Pulmonary artery endothelial cell (primary cell): ENCODE measurements around the gene SMIM41. TPM values are rescaled to one million over a fixed set of nuclear protein-coding genes. Genes with fewer than 3 reads are reported as not detected.
"Not testable (repeated sequence)": the region's sequence is repeated elsewhere in the genome, so short reads cannot be mapped to it uniquely, and the experiment has no call there.

Experiments
- DNase-seq: peaks from one replicate; pipeline ENCODE4 v3.0.0-alpha.2; 2011; ENCODE audit warnings: low read depth, low spot score
- total RNA-seq: library from RNA; depleted of rRNA; stranded (reverse); fragments of >200 nt; gene quantifications from 2 replicates; pipeline ENCODE4 v1.2.3, GENCODE V29; 2014

Gene SMIM41
- total RNA-seq, 1 donor from 2014 or later: 0.07 TPM

GRCh38 chr12:52084491-52085231, 5.2 kb downstream of the SMIM41 start:
- no peak for DNase-seq

DNA sequence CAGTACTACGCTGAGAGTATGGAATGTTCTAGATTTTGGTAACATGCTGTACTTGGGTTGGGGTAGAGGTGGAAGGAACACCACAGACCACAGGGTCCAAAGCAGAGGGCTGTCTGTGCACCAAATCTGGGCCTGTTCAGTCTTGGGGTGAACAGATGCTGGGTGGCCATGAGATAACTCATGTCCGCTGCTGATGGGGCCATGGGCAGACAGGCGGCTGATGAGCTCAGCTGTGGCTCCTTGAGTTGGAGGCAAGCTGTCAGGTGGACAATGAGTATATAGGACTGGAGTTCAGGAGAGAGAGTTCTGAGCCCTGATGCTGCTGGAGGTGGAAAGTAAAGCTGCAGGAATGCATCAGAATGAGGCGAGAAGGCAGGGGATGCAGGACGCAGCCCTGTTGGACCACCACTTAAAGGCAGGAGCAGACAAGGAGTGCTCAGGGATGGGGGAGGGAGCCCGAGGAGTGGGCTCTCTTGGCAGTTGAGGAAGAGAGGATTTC, 6.2 kb downstream of the SMIM41 start:
- DNase-seq: no peak

DNA sequence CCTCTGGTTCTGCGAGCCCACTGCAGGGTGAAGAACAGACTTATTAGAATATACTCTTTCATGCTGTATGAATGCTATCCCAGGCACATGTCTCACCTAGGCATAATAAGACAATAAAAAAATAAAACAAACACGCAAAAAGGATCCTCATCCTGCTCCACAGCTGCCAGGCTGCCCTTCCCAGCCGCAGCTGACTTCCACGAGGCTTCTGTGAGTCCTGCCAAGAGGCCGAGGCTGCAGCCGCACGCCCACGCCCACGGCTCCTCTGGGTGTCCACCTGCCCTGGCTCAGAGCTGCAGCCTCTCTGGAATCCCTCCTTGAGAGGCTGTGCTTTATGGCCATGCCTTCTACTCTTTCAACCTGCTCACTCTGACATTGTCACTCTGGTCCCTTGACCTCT, 6.9 kb downstream of the SMIM41 start:
- DNase-seq: no peak

- DNase-seq: no peak
Observed at GRCh38 chr12:52086944-52087835, 7.7 kb downstream of the SMIM41 start.

GRCh38 chr12:52087961-52088820, 8.7 kb downstream of the SMIM41 start:
- DNase-seq: no peak

DNA sequence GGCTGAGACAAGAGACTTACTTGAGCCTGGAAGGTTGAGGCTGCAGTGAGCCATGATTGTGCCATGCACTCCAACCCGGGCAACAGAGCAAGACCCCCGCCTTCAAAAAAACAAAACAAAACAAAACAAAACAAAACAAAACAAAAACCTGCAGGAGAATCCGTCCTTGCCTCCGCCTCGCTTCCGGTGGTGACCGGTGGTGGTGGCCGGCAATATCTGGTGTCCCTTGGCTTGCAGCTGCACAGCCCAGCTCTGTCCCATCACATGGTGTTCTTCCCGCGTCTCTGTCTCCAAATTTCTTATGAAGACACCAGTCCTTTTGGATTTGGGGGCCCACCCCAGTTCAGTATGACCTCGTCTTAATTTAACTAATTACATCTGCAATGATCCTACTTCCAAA, 10.0 kb downstream of the SMIM41 start:
- DNase-seq: no peak

- DNase-seq: no peak
Observed at GRCh38 chr12:52090291-52090690, 10.8 kb downstream of the SMIM41 start.

- no peak for DNase-seq
Observed at GRCh38 chr12:52091061-52091460, 11.6 kb downstream of the SMIM41 start.

DNA sequence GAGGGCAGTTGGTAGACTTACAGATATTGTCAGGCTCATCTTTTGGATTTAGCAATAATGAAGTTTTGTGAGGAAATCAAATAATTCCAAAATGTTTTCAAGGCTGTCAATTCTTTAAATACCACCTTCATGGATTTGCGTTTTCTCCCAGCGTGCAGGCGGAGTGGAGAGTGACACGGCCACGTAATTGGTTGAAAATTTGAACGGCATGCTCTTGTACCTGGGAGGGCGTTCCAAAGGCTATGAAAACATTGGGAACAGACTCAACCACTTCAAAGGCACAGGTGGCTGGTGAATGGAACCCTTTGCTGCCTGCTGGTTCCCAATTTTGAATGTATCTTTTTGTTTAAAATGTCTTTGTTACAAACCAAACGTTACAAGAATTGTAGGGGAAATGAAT, 12.4 kb downstream of the SMIM41 start:
- no peak for DNase-seq

- no peak for DNase-seq
Observed at GRCh38 chr12:52093346-52093745, 13.8 kb downstream of the SMIM41 start.

- DNase-seq: no peak
Observed at GRCh38 chr12:52096332-52097044, 17.0 kb downstream of the SMIM41 start.

DNA sequence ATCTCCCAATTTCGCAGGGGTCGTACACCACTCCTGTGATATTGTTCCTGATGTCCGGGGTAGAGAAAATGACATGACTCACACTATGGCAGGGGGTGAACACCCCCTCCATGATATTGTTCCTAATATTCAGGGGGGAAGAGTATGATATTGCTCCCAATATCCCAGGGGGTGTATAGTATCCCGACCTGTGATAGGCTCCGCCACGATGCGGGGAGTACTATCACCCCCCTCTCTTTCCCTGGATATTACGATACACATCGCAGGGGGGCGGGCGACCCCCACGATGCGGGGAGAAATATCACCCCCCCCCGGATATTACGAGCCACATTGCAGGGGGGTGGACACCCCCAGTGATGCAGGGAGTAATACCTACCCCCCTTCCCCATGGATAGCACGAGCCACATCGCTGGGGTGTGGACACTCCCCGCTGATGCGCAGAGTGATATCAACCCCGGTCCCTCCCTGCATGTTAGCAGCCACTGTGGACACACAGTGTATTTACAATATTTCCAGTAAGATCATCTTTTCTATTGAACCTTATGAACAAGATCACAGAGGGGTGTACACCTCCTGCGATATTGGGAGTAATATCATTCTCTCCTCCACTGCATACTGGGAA, 17.7 kb downstream of the SMIM41 start:
- no peak for DNase-seq

- DNase-seq: not testable (repeated sequence)
Observed at GRCh38 chr12:52104431-52105089, 25.1 kb downstream of the SMIM41 start.

- DNase-seq: not testable (repeated sequence)
Observed at GRCh38 chr12:52116222-52117125, 37.0 kb downstream of the SMIM41 start.

GRCh38 chr12:52117806-52118475, 38.4 kb downstream of the SMIM41 start:
- DNase-seq: not testable (repeated sequence)

DNA sequence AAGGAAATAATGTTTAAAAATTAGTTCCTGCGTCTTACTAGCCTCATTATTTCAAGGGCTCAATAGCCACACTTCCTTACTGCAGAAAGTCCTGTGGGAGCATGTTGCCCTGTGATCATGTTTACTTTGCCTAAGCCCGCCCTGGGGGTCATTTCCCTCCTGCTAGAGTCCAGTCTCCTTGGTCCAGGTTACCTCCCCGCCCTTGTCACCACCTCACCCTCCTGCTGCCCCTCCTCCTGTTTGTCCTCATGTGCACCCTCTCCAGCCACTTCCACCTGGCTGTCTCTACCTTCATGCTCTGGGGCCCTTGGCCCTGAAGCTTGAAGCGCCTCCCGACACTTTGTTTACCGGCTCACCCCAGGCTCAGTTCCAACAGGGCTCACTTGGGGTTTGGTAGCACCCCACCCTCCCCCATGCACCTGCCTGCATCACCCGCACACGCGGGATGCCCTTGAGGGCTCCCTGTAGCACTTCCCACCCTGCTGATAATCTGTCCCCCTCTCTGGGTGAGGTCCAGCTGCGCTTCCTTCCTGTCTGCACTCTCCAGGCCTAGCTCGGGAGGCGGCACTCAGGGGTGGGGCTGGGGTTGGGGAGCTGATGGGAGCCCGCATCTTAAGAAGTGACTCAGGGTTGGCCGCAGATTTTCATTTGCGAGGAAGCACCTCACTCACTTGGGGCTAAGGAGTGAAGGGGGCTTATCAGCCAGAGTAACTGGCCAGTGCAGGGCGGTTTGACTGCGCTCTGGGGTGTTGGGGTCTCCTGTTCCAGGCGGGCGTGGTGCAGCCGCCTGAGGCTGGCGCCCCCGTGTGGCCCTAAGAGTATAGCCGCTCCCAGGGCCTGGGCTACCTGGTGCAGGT, 40.1 kb downstream of the SMIM41 start:
- DNase-seq: no peak
